DMS 273 treated with DMSO at 0.1 percent for 48 hours (cell line): ENCODE data around the gene DLX6.
"Not testable (repeated sequence)": the region's sequence is repeated elsewhere in the genome, so short reads cannot be mapped to it uniquely, and the experiment has no call there.

ENCODE experiments used
- DNase-seq: peaks from one replicate; lab custom pipeline; 2025; lab: John Stamatoyannopoulos, UW

DLX6 gene

GRCh38 chr7:97022491-97023306 lies 17.3 kb downstream of the DLX6 start:
- DNase-seq, result no peak

- DNase-seq, result peak; percentile 60
These were observed 19.1 kb downstream of the DLX6 start, which contains the start of gene DLX5 for GRCh38 chr7:97024209-97025129. Gene DLX5, minus strand, starts transcription at chr7:97024831. Its CDS starts 208 bp downstream, at chr7:97024623.

GRCh38 chr7:97025130-97025499 lies 19.8 kb downstream of the DLX6 start:
- no peak for DNase-seq

- DNase-seq, result no peak
These were observed 20.8 kb downstream of the DLX6 start for GRCh38 chr7:97025983-97026714.

- no peak for DNase-seq
These were observed 21.5 kb downstream of the DLX6 start for GRCh38 chr7:97026715-97027426.

GRCh38 chr7:97027427-97028234 lies 22.3 kb downstream of the DLX6 start:
- peak; percentile 63 for DNase-seq

- not testable (repeated sequence) for DNase-seq
These were observed 29.0 kb downstream of the DLX6 start for GRCh38 chr7:97034213-97034852.

- DNase-seq, result no peak
These were observed 34.2 kb downstream of the DLX6 start for GRCh38 chr7:97039374-97040065.

- no peak for DNase-seq
These were observed 37.9 kb downstream of the DLX6 start for GRCh38 chr7:97043281-97043680.
